IMR-90 (cell line): ENCODE results near the gene HMGN2. TPM values are rescaled to one million over a fixed set of nuclear protein-coding genes. Genes with fewer than 3 reads are reported as not detected.

Experiments used
- ATAC-seq: fragments of 200-7000 bp; cut with Tn5 transposase; 2 replicates; pipeline ENCODE4 v1.9.1; 2020; ENCODE audit warnings: low read depth, mild to moderate bottlenecking, moderate library complexity
- BruUV-seq: library from RNA; stranded (reverse); fragments of 400-500 nt; replicated peaks from 2 replicates; lab custom pipeline; 2021; lab: Mats Ljungman, UMichigan
- CTCF ChIA-PET: fragments of 300-600 bp; formaldehyde crosslinking; extraction: SDS; loops from one replicate; lab custom pipeline; 2021; ENCODE audit warnings: antibody characterized with exemption; lab: Yijun Ruan, JAX
- POLR2A ChIA-PET: fragments of 300-600 bp; sonication (Branson Sonifier 250); formaldehyde crosslinking; loops from one replicate; lab custom pipeline; 2022; ENCODE audit warnings: antibody characterized with exemption; ENCODE audit not compliant: unreplicated experiment; lab: Charles Lee
- DNase-seq: peaks from one replicate; pipeline ENCODE4 v3.0.0; 2013
- H2AFZ ChIP-seq: replicated peaks from 2 replicates; pipeline ENCODE3; 2013; ENCODE audit warnings: low read length, mild to moderate bottlenecking; ENCODE audit not compliant: poor library complexity
- H2AK5ac ChIP-seq: 2 replicates; pipeline ENCODE4 v1.6.1; 2013; ENCODE audit warnings: low read depth, low read length, inconsistent platforms
- H2AK9ac ChIP-seq: replicated peaks from 2 replicates; pipeline ENCODE3; 2013; ENCODE audit warnings: mild to moderate bottlenecking, low read depth, low read length, moderate library complexity; ENCODE audit not compliant: poor library complexity
- H2BK120ac ChIP-seq: 2 replicates; pipeline ENCODE4 v1.6.1; 2013; ENCODE audit warnings: low read depth, low read length, inconsistent platforms
- H2BK15ac ChIP-seq: 3 replicates; pipeline ENCODE4 v1.6.1; 2013; ENCODE audit warnings: low read depth, low read length, inconsistent platforms
- H2BK20ac ChIP-seq: 2 replicates; pipeline ENCODE4 v1.6.1; 2013; ENCODE audit warnings: low read depth, mild to moderate bottlenecking, inconsistent platforms, low read length, moderate library complexity
- H2BK5ac ChIP-seq: 2 replicates; pipeline ENCODE4 v1.6.1; 2013; ENCODE audit warnings: mild to moderate bottlenecking, low read depth, low read length, inconsistent platforms; ENCODE audit not compliant: poor library complexity, severe bottlenecking
- H3K14ac ChIP-seq: replicated peaks from 2 replicates; pipeline ENCODE4 v1.6.1; 2013; ENCODE audit warnings: low read depth, low read length, inconsistent platforms
- H3K18ac ChIP-seq: 2 replicates; pipeline ENCODE4 v1.6.1; 2013; ENCODE audit warnings: low read depth, low read length, control low read depth
- H3K23ac ChIP-seq: 2 replicates; pipeline ENCODE4 v1.6.1; 2013; ENCODE audit warnings: low read depth, low read length, inconsistent platforms
- H3K27ac ChIP-seq: 2 replicates; pipeline ENCODE4 v1.5.1; 2013; ENCODE audit warnings: mild to moderate bottlenecking, control low read depth, low read length; ENCODE audit not compliant: insufficient read depth
- H3K27me3 ChIP-seq: 2 replicates; pipeline ENCODE4 v1.6.1; 2013; ENCODE audit warnings: low read length; ENCODE audit not compliant: control insufficient read depth, insufficient read depth
- H3K36me3 ChIP-seq: 2 replicates; pipeline ENCODE4 v1.6.1; 2013; ENCODE audit warnings: low read length, mixed read lengths; ENCODE audit not compliant: control insufficient read depth, insufficient read depth
- H3K4ac ChIP-seq: 2 replicates; pipeline ENCODE4 v1.6.1; 2013; ENCODE audit warnings: low read depth, low read length, inconsistent platforms
- H3K4me1 ChIP-seq: 2 replicates; pipeline ENCODE4 v1.6.1; 2013; ENCODE audit warnings: low read length, mixed read lengths; ENCODE audit not compliant: control insufficient read depth, insufficient read depth
- H3K4me2 ChIP-seq: 2 replicates; pipeline ENCODE4 v1.6.1; 2013; ENCODE audit warnings: low read depth, mild to moderate bottlenecking, control low read depth, low read length, moderate library complexity
- H3K4me3 ChIP-seq: 2 replicates; pipeline ENCODE4 v1.5.1; 2013; ENCODE audit warnings: low read depth, mild to moderate bottlenecking, control low read depth, low read length, moderate library complexity; ENCODE audit not compliant: insufficient read depth
- H3K56ac ChIP-seq: 2 replicates; pipeline ENCODE4 v1.6.1; 2013; ENCODE audit warnings: low read length, inconsistent platforms; ENCODE audit not compliant: insufficient read depth; ENCODE audit errors: extremely low read depth
- H3K79me1 ChIP-seq, 2 experiments: 2 replicates each; pipeline ENCODE4 v1.6.1; 2013; ENCODE audit warnings: low read length in 2 of 2, inconsistent platforms in 1 of 2, low read depth in 1 of 2
- H3K9ac ChIP-seq: 2 replicates; pipeline ENCODE4 v1.6.1; 2013; ENCODE audit warnings: low read depth, low read length, control low read depth
- H3K9me1 ChIP-seq: 2 replicates; pipeline ENCODE4 v1.6.1; 2013; ENCODE audit warnings: low read length, inconsistent platforms; ENCODE audit not compliant: insufficient read depth
- H3K9me3 ChIP-seq: 2 replicates; pipeline ENCODE4 v1.6.1; 2013; ENCODE audit warnings: low read length; ENCODE audit not compliant: control insufficient read depth, insufficient read depth
- H4K20me1 ChIP-seq: 2 replicates; pipeline ENCODE4 v1.6.1; 2013; ENCODE audit warnings: low read length, inconsistent platforms; ENCODE audit not compliant: insufficient read depth
- H4K5ac ChIP-seq: 2 replicates; pipeline ENCODE4 v1.6.1; 2013; ENCODE audit warnings: mild to moderate bottlenecking, low read depth, low read length, control low read depth
- H4K8ac ChIP-seq, 2 experiments: 2 replicates each; pipeline ENCODE4 v1.6.1; 2013; ENCODE audit warnings: low read depth in 2 of 2, low read length in 2 of 2, control low read depth in 1 of 2, inconsistent platforms in 1 of 2
- H4K91ac ChIP-seq: 2 replicates; pipeline ENCODE4 v1.6.1; 2013; ENCODE audit warnings: low read depth, low read length, inconsistent platforms; ENCODE audit not compliant: insufficient read depth
- FOS ChIP-seq: fragments of 150-350 bp; IDR thresholded peaks from 2 replicates; pipeline ENCODE4 v1.6.1; 2016; ENCODE audit warnings: low read depth, low read length
- MAFK ChIP-seq: IDR thresholded peaks from 2 replicates; pipeline ENCODE4 v1.6.1; 2012; ENCODE audit warnings: low read depth, low read length, improper control_type of control experiment
- WGBS, 2 experiments: methylation state at CpG; one replicate each; pipeline versions ENCODE4 v1.1.5 to v1.1.7; 2013; ENCODE audit warnings: missing lambda C conversion rate in 2 of 2; ENCODE audit not compliant: insufficient read length in 1 of 2; ENCODE audit errors: extremely low coverage in 2 of 2; 5-methylcytosine and 5-hydroxymethylcytosine counted together
- dilution Hi-C: fragments of 300-500 bp; cut with HindIII; formaldehyde crosslinking; loops from one replicate; pipeline ENCODE4 v1.14.3; 2018; ENCODE audit warnings: low sequenced_read_pairs; ENCODE audit not compliant: unreplicated experiment
- in situ Hi-C: fragments of 300-500 bp; cut with MboI; formaldehyde crosslinking; loops from 3 replicates; pipeline ENCODE4 v1.14.3; 2019; ENCODE audit warnings: low sequenced_read_pairs, inconsistent platforms, mixed read lengths
- intact Hi-C: fragments of 100-400 bp; cut with micrococcal nuclease; formaldehyde crosslinking; loops from 2 replicates; pipeline ENCODE4 v1.10.0; 2022
- polyA plus RNA-seq, 3 experiments: library from polyadenylated mRNA; depleted of rRNA; stranded (reverse); fragments of >200 nt; gene quantifications; 2 replicates each; pipeline ENCODE4 v1.2.3, GENCODE V29; 2012; ENCODE audit warnings: low replicate concordance in 1 of 3
- total RNA-seq: library from RNA; depleted of rRNA; stranded (reverse); fragments of >200 nt; gene quantifications from 2 replicates; pipeline ENCODE4 v1.2.3, GENCODE V29; 2012

Gene HMGN2
- total and polyA plus RNA-seq, 2 of the 4 experiments (the other 2 are of a cell fraction) = 367 to 505 TPM

- WGBS, 2 experiments = no CpG with 5 or more reads among the region's 6 CpGs
- Histone ChIP-seq H3K27me3 (no peaks in the 10 kb centered on the region), H2BK5ac (no peak overlapping the region), H3K4ac (no peak overlapping the region), H3K18ac (no peak overlapping the region), H3K4me1 (peaks cover 2% of the 10 kb centered on the region; the same call in 1 of the 2 replicates), H2AK5ac (no peak overlapping the region), H3K4me3 (no peak overlapping the region), H3K9me1 (peaks cover 6% of the 10 kb centered on the region; the same call in 1 of the 2 replicates), H3K14ac (no peak overlapping the region), H4K8ac (no peak overlapping the region), H3K56ac (no peak overlapping the region), H3K36me3 (peaks cover 15% of the 10 kb centered on the region), H3K79me1 (peaks cover 8 to 30% of the 10 kb centered on the region in 2 experiments), H4K20me1 (peaks cover 11% of the 10 kb centered on the region; the same call in 1 of the 2 replicates), H2BK120ac (no peak overlapping the region), H3K23ac (no peak overlapping the region), H2BK15ac (no peak overlapping the region), H2AK9ac (no peak overlapping the region), H2BK20ac (no peak overlapping the region), H3K9me3 (no peaks in the 10 kb centered on the region), H3K27ac (no peak overlapping the region), H4K5ac (no peak overlapping the region), H3K4me2 (no peak overlapping the region), H3K9ac (no peak overlapping the region), H4K91ac (no peak overlapping the region), H2AFZ (no peak overlapping the region)
- no peak for DNase-seq
- ChIA-PET POLR2A (no interaction called here), CTCF (no interaction called here)
- dilution Hi-C loops = no loop called here
- no peak for TF ChIP-seq MAFK
- no peak for TF ChIP-seq FOS
- BruUV-seq = no TSS peak
- in situ Hi-C loops = no loop called here
- ATAC-seq = no peak
- intact Hi-C loops = no loop called here
These were observed 6.7 kb downstream of the HMGN2 start for GRCh38 chr1:26478988-26479387.
